HK-2 (cell line): ENCODE data around the gene SH3GLB1.
A peak's percentile ranks its signal among the peaks of the same experiment; 100 is the strongest.

ENCODE experiments used
- DNase-seq: peaks from one replicate; pipeline ENCODE4 v3.0.0-alpha.2; 2018; ENCODE audit not compliant: unreplicated experiment

Gene SH3GLB1

GRCh38 chr1:86773341-86774288 is 69.2 kb downstream of the SH3GLB1 start:
- no peak for DNase-seq

- peak; percentile 76 for DNase-seq
Observed at GRCh38 chr1:86774305-86775295, 70.2 kb downstream of the SH3GLB1 start.

- DNase-seq = no peak
Observed at GRCh38 chr1:86775395-86775794, 71.0 kb downstream of the SH3GLB1 start.

- no peak for DNase-seq
Observed at GRCh38 chr1:86776108-86776507, 71.7 kb downstream of the SH3GLB1 start.

- no peak for DNase-seq
Observed at GRCh38 chr1:86778569-86779239, 74.3 kb downstream of the SH3GLB1 start.

- no peak for DNase-seq
Observed at GRCh38 chr1:86779308-86780191, 75.2 kb downstream of the SH3GLB1 start.

- no peak for DNase-seq
Observed at GRCh38 chr1:86782482-86782881, 78.1 kb downstream of the SH3GLB1 start.

GRCh38 chr1:86787621-86788020 is 83.2 kb downstream of the SH3GLB1 start:
- no peak for DNase-seq

GRCh38 chr1:86788300-86789206 is 84.2 kb downstream of the SH3GLB1 start:
- no peak for DNase-seq

- no peak for DNase-seq
Observed at GRCh38 chr1:86795316-86795715, 90.9 kb downstream of the SH3GLB1 start.
